GM23248 (cell line): ENCODE data around the gene GSG1L. TPM values are rescaled to one million over a fixed set of nuclear protein-coding genes. Genes with fewer than 3 reads are reported as not detected.

Source experiments
- DNase-seq: peaks from one replicate; pipeline ENCODE4 v3.0.0-alpha.2; 2015
- H2AFZ ChIP-seq: fragments of 200-600 bp; sonication (generic); 2 replicates; pipeline ENCODE4 v1.6.1; 2016; ENCODE audit warnings: antibody characterized with exemption
- H3F3A ChIP-seq: fragments of 200-600 bp; sonication (generic); 2 replicates; pipeline ENCODE4 v1.6.1; 2016; ENCODE audit warnings: mild to moderate bottlenecking, antibody characterized with exemption, mixed run types; ENCODE audit not compliant: insufficient read depth
- H3K27ac ChIP-seq: fragments of 200-600 bp; sonication (generic); 2 replicates; pipeline ENCODE4 v1.5.1; 2016; ENCODE audit warnings: mild to moderate bottlenecking
- H3K27me3 ChIP-seq: fragments of 200-600 bp; sonication (generic); replicated peaks from 2 replicates; pipeline ENCODE4 v1.6.1; 2016; ENCODE audit warnings: mild to moderate bottlenecking; ENCODE audit not compliant: insufficient read depth
- H3K36me3 ChIP-seq: fragments of 200-600 bp; sonication (generic); 2 replicates; pipeline ENCODE4 v1.6.1; 2016; ENCODE audit warnings: low read depth, mild to moderate bottlenecking
- H3K4me1 ChIP-seq: fragments of 200-600 bp; sonication (generic); 2 replicates; pipeline ENCODE4 v1.6.1; 2016; ENCODE audit warnings: mild to moderate bottlenecking; ENCODE audit not compliant: insufficient read depth
- H3K4me2 ChIP-seq: fragments of 200-600 bp; sonication (generic); one replicate; pipeline ENCODE4 v1.6.1; 2016; ENCODE audit warnings: mild to moderate bottlenecking; ENCODE audit not compliant: unreplicated experiment
- H3K4me3 ChIP-seq: fragments of 200-600 bp; sonication (generic); 2 replicates; pipeline ENCODE4 v1.5.1; 2016; ENCODE audit warnings: mild to moderate bottlenecking
- H3K79me2 ChIP-seq: fragments of 200-600 bp; sonication (generic); 2 replicates; pipeline ENCODE4 v1.6.1; 2016; ENCODE audit warnings: mild to moderate bottlenecking; ENCODE audit not compliant: insufficient read depth
- H3K9ac ChIP-seq: fragments of 200-600 bp; sonication (generic); 2 replicates; pipeline ENCODE4 v1.6.1; 2016; ENCODE audit warnings: mild to moderate bottlenecking
- H3K9me2 ChIP-seq: fragments of 200-600 bp; sonication (generic); 2 replicates; pipeline ENCODE4 v1.6.1; 2016; ENCODE audit warnings: mixed run types, mild to moderate bottlenecking, moderate library complexity; ENCODE audit not compliant: insufficient read depth
- H3K9me3 ChIP-seq: fragments of 200-600 bp; sonication (generic); one replicate; pipeline ENCODE4 v1.6.1; 2017; ENCODE audit warnings: low read depth
- H4K20me1 ChIP-seq: fragments of 200-600 bp; sonication (generic); 2 replicates; pipeline ENCODE4 v1.6.0; 2016; ENCODE audit not compliant: insufficient read depth
- EZH2 ChIP-seq: fragments of 200-600 bp; sonication (generic); IDR thresholded peaks from 2 replicates; pipeline ENCODE4 v1.6.1; 2018; ENCODE audit warnings: antibody characterized with exemption, mild to moderate bottlenecking; ENCODE audit not compliant: insufficient read depth, poor library complexity, severe bottlenecking
- EZH2phosphoT487 ChIP-seq: fragments of 200-600 bp; sonication (generic); IDR thresholded peaks from 2 replicates; pipeline ENCODE4 v1.6.1; 2018; ENCODE audit warnings: antibody characterized with exemption, moderate library complexity, mild to moderate bottlenecking, low read depth; ENCODE audit not compliant: insufficient read depth
- WGBS, 2 experiments: methylation state at CpG; one replicate each; pipeline ENCODE4 v1.1.6; 2015 to 2017; ENCODE audit warnings: low lambda C conversion rate in 2 of 2, low coverage in 1 of 2; ENCODE audit errors: missing lambda C conversion rate in 2 of 2; 5-methylcytosine and 5-hydroxymethylcytosine counted together
- in situ Hi-C: fragments of 300-500 bp; cut with MboI; formaldehyde crosslinking; loops from 2 replicates; pipeline ENCODE4 v1.15.0; 2020
- polyA plus RNA-seq: library from polyadenylated mRNA; unstranded; fragments of >200 nt; fragmentation: Nextera tagmentation; extraction: Ambion mirVana; gene quantifications from 2 replicates; pipeline ENCODE4 v1.2.1, GENCODE V29; 2016
- total RNA-seq: library from RNA; depleted of rRNA; stranded (reverse); fragments of >200 nt; shearing (Covaris generic); gene quantifications from 2 replicates; pipeline ENCODE4 v1.2.3, GENCODE V29; 2014

Gene GSG1L
- total and polyA plus RNA-seq, 2 experiments from 2014 or later, result not detected

GRCh38 chr16:27819356-27819755 lies 244.2 kb downstream of the GSG1L start:
- no peak for DNase-seq
- WGBS, 2 experiments, result 60 to 68% methylated on average over 13 of the region's 13 CpGs

GRCh38 chr16:27818246-27818645 lies 245.3 kb downstream of the GSG1L start:
- Histone ChIP-seq H3F3A (no peaks in the 10 kb centered on the region), H3K27me3 (peaks cover 33% of the 10 kb centered on the region)

More at GRCh38 chr16:27819356-27819755, 244.2 kb downstream of the GSG1L start:
- Histone ChIP-seq H3K27me3 (peaks cover 33% of the 10 kb centered on the region), H3K9me3 (no peaks in the 10 kb centered on the region), H2AFZ (no peak overlapping the region), H4K20me1 (no peaks in the 10 kb centered on the region), H3K36me3 (no peaks in the 10 kb centered on the region), H3K79me2 (no peaks in the 10 kb centered on the region), H3F3A (no peaks in the 10 kb centered on the region), H3K4me1 (no peaks in the 10 kb centered on the region), H3K9ac (no peak overlapping the region), H3K4me2 (no peak overlapping the region), H3K4me3 (no peak overlapping the region), H3K9me2 (no peaks in the 10 kb centered on the region), H3K27ac (no peak overlapping the region)
- in situ Hi-C loops, result no loop called here
- no peak for TF ChIP-seq EZH2
- no peak for TF ChIP-seq EZH2phosphoT487

GRCh38 chr16:27817038-27817437 lies 246.5 kb downstream of the GSG1L start:
- DNase-seq, result no peak
- H3K36me3 ChIP-seq, result no peaks in the 10 kb centered on the region
- no peaks in the 10 kb centered on the region for H4K20me1 ChIP-seq
- no peaks in the 10 kb centered on the region for H3K79me2 ChIP-seq
- H3K9me2 ChIP-seq, result no peaks in the 10 kb centered on the region
- no peak overlapping the region for H3K9ac ChIP-seq
- no peaks in the 10 kb centered on the region for H3K9me3 ChIP-seq
- H3K27ac ChIP-seq, result no peak overlapping the region
- H3F3A ChIP-seq, result no peaks in the 10 kb centered on the region
- no peak overlapping the region for H3K4me3 ChIP-seq
- no peak overlapping the region for H2AFZ ChIP-seq
- no peak overlapping the region for H3K4me2 ChIP-seq
- in situ Hi-C loops, result no loop called here
- no peaks in the 10 kb centered on the region for H3K4me1 ChIP-seq
- TF ChIP-seq EZH2 (no peak), EZH2phosphoT487 (no peak)
- WGBS, 2 experiments, result 34 to 45% methylated on average over 5 of the region's 5 CpGs
- H3K27me3 ChIP-seq, result peaks cover 33% of the 10 kb centered on the region

More at GRCh38 chr16:27818246-27818645, 245.3 kb downstream of the GSG1L start:
- no peaks in the 10 kb centered on the region for H4K20me1 ChIP-seq
- H3K4me3 ChIP-seq, result no peak overlapping the region
- H2AFZ ChIP-seq, result no peak overlapping the region
- WGBS, 2 experiments, result 1% methylated on average over 13 of the region's 13 CpGs
- H3K4me1 ChIP-seq, result no peaks in the 10 kb centered on the region
- no peaks in the 10 kb centered on the region for H3K9me2 ChIP-seq
- DNase-seq, result no peak
- no peaks in the 10 kb centered on the region for H3K79me2 ChIP-seq
- no peak overlapping the region for H3K4me2 ChIP-seq
- in situ Hi-C loops, result no loop called here
- H3K9ac ChIP-seq, result no peak overlapping the region
- TF ChIP-seq EZH2, result no peak
- no peak for TF ChIP-seq EZH2phosphoT487
- H3K27ac ChIP-seq, result no peak overlapping the region
- H3K36me3 ChIP-seq, result no peaks in the 10 kb centered on the region
- H3K9me3 ChIP-seq, result no peaks in the 10 kb centered on the region

GRCh38 chr16:27816561-27816960 lies 247.0 kb downstream of the GSG1L start:
- in situ Hi-C loops, result no loop called here
- H4K20me1 ChIP-seq, result no peaks in the 10 kb centered on the region
- WGBS, 2 experiments, result 16 to 39% methylated on average over 2 to 5 of the region's 5 CpGs

GRCh38 chr16:27813591-27813990 lies 249.9 kb downstream of the GSG1L start:
- TF ChIP-seq EZH2 (no peak), EZH2phosphoT487 (no peak)
- 37 to 43% methylated on average over 9 of the region's 9 CpGs for WGBS, 2 experiments
- no peak overlapping the region for H3K4me3 ChIP-seq

More at GRCh38 chr16:27816561-27816960, 247.0 kb downstream of the GSG1L start:
- Histone ChIP-seq H2AFZ (no peak overlapping the region), H3K36me3 (no peaks in the 10 kb centered on the region), H3K79me2 (no peaks in the 10 kb centered on the region), H3F3A (no peaks in the 10 kb centered on the region), H3K4me1 (no peaks in the 10 kb centered on the region), H3K9ac (no peak overlapping the region), H3K4me3 (no peak overlapping the region), H3K9me2 (no peaks in the 10 kb centered on the region), H3K27ac (no peak overlapping the region), H3K27me3 (peaks cover 33% of the 10 kb centered on the region), H3K4me2 (no peak overlapping the region), H3K9me3 (no peaks in the 10 kb centered on the region)
- TF ChIP-seq EZH2, result no peak
- TF ChIP-seq EZH2phosphoT487, result no peak
- no peak for DNase-seq

More at GRCh38 chr16:27813591-27813990, 249.9 kb downstream of the GSG1L start:
- Histone ChIP-seq H3K9ac (no peak overlapping the region), H3F3A (no peaks in the 10 kb centered on the region), H3K4me2 (no peak overlapping the region), H3K79me2 (no peaks in the 10 kb centered on the region), H3K4me1 (no peaks in the 10 kb centered on the region), H4K20me1 (no peaks in the 10 kb centered on the region), H3K9me2 (no peaks in the 10 kb centered on the region), H3K36me3 (no peaks in the 10 kb centered on the region), H3K27me3 (peaks cover 17% of the 10 kb centered on the region), H3K9me3 (no peaks in the 10 kb centered on the region), H3K27ac (no peak overlapping the region), H2AFZ (no peak overlapping the region)
- no peak for DNase-seq
- in situ Hi-C loops, result no loop called here
